ENCODE data around the gene DNAAF1. TPM values are rescaled to one million over a fixed set of nuclear protein-coding genes. Genes with fewer than 3 reads are reported as not detected.

The DNAAF1 gene
- total and polyA plus RNA-seq, 2 experiments from 2014 or later = 0.42 TPM

DNA sequence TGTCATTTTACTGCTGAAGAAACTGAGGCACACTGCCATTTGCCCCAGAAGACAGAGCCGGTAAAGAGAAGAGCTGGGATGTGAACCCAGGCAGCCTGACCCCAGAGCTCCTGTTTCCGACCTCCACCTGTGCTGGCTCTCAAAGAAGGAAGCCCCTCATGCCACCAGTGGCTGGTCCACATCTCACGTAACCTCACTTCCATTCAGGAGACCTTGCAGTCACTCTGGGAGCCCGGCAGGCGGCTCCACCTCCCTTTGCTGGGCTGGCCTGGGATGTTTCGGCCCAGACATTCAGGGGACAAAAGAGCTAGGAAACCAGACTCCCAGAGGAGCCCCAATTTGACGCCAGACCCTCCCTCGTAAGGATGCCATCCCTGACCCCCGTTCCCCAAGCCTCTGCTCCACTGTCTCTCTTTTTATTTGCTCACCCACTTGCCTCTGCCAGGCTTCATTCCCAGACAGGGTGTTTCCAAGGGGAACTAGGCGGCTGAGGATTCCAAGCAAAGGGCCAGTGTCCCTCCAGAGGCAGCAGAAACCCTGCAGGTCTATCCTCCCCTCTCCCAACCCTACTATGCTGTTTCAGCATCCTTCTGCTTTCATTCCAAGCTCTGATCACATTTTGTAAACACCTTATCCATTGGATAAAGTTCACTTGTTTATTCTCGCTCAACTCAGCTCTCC, 38.9 kb downstream of the DNAAF1 start:
- peaks cover 7% of the 10 kb centered on the region; the same call in 2 of the 3 replicates for H3K4me1 Mint-ChIP-seq
- H3K27ac ChIP-seq (ENCODE audit: low read depth) = no peak overlapping the region
- no peaks in the 10 kb centered on the region for H3K9me3 Mint-ChIP-seq
- DNase-seq (ENCODE audit: low spot score) = no peak
- no peak overlapping the region; the same call in 2 of the 3 replicates for H3K4me3 Mint-ChIP-seq
- peaks cover 4% of the 10 kb centered on the region for H3K27me3 Mint-ChIP-seq (ENCODE audit: insufficient read depth, low read depth, poor library complexity)
- no peak overlapping the region for H3K4me2 ChIP-seq
- peak overlapping the region; percentile 50; the same call in 1 of the 2 replicates for H3K27ac Mint-ChIP-seq
- H3K4me1 ChIP-seq (ENCODE audit: insufficient read depth) = 0 out of 2 replicates have a peak, but pooled peaks cover 6% of the 10 kb centered on the region
- peaks cover 36% of the 10 kb centered on the region for H3K36me3 Mint-ChIP-seq (ENCODE audit: low read depth)
- no peaks in the 10 kb centered on the region for H3K9me2 ChIP-seq (ENCODE audit: insufficient read depth)
- TF ChIP-seq STAT1 (IDR thresholded peaks at IDR 0.05; ENCODE audit: unreplicated experiment) (no peak), ZNF331 (CRISPR knock-in tag; IDR thresholded peaks at IDR 0.05; ENCODE audit: low read depth) (no peak)
- TF ChIP-seq, protein P1, sequence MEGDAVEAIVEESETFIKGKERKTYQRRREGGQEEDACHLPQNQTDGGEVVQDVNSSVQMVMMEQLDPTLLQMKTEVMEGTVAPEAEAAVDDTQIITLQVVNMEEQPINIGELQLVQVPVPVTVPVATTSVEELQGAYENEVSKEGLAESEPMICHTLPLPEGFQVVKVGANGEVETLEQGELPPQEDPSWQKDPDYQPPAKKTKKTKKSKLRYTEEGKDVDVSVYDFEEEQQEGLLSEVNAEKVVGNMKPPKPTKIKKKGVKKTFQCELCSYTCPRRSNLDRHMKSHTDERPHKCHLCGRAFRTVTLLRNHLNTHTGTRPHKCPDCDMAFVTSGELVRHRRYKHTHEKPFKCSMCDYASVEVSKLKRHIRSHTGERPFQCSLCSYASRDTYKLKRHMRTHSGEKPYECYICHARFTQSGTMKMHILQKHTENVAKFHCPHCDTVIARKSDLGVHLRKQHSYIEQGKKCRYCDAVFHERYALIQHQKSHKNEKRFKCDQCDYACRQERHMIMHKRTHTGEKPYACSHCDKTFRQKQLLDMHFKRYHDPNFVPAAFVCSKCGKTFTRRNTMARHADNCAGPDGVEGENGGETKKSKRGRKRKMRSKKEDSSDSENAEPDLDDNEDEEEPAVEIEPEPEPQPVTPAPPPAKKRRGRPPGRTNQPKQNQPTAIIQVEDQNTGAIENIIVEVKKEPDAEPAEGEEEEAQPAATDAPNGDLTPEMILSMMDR (conservative IDR thresholded peaks at IDR 0.05; ENCODE audit: low read depth in 2 of 2) = peak in 1 of 2 experiments; percentile 28; a peak in 2 of 4 replicates
- 0 out of 2 replicates have a peak, but pooled peaks cover 4% of the 10 kb centered on the region for H4K20me1 ChIP-seq (replicated peaks; ENCODE audit: insufficient read depth)
- no peak overlapping the region for H2AFZ ChIP-seq
- no peaks in the 10 kb centered on the region for H3F3A ChIP-seq (replicated peaks; ENCODE audit: low read depth)
- H3K27me3 ChIP-seq (ENCODE audit: insufficient read depth) = no peaks in the 10 kb centered on the region
- peaks cover 31% of the 10 kb centered on the region for H3K79me2 ChIP-seq (replicated peaks; ENCODE audit: insufficient read depth)
- H3K36me3 ChIP-seq (ENCODE audit: insufficient read depth) = no peaks in the 10 kb centered on the region; the same call in 1 of the 2 replicates
- H3K4me3 ChIP-seq = no peak overlapping the region
- no peak for ATAC-seq

DNA sequence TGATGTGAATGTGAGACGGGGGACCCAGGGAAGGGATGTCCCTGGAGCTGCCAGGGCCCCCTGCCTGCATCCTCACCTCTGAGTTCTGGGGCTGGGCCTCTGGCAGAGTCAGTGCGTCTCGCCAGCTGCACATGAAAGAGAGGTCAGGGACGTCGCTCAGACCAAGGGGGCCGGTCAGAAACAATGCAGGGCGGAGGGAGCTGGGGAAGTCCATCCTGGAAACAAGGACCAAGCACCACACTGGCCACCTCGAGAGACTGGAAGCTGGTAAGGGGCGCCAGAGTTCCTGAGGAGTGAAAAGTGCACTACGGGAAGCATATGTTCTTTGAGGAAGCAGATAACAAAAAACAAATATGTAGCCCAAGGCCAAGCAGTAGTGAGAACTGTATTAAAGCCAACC, 39.7 kb downstream of the DNAAF1 start:
- Histone ChIP-seq H3K4me2 (no peak overlapping the region), H3K27ac (ENCODE audit: low read depth) (no peak overlapping the region), H3K4me1 (ENCODE audit: insufficient read depth) (0 out of 2 replicates have a peak, but pooled peaks cover 6% of the 10 kb centered on the region), H3F3A (replicated peaks; ENCODE audit: low read depth) (no peaks in the 10 kb centered on the region), H4K20me1 (replicated peaks; ENCODE audit: insufficient read depth) (0 out of 2 replicates have a peak, but pooled peaks cover 4% of the 10 kb centered on the region), H2AFZ (no peak overlapping the region), H3K36me3 (ENCODE audit: insufficient read depth) (no peaks in the 10 kb centered on the region; the same call in 1 of the 2 replicates), H3K79me2 (replicated peaks; ENCODE audit: insufficient read depth) (peaks cover 31% of the 10 kb centered on the region), H3K4me3 (no peak overlapping the region), H3K9me2 (ENCODE audit: insufficient read depth) (no peaks in the 10 kb centered on the region), H3K27me3 (ENCODE audit: insufficient read depth) (no peaks in the 10 kb centered on the region)
- no peaks in the 10 kb centered on the region for H3K9me3 Mint-ChIP-seq
- ATAC-seq (no peak), DNase-seq (ENCODE audit: low spot score) (no peak)
- H3K4me3 Mint-ChIP-seq = peak overlapping the region; percentile 97
- H3K4me1 Mint-ChIP-seq = peaks cover 7% of the 10 kb centered on the region; the same call in 2 of the 3 replicates
- peaks cover 36% of the 10 kb centered on the region for H3K36me3 Mint-ChIP-seq (ENCODE audit: low read depth)
- peak overlapping the region; percentile 50; the same call in 1 of the 2 replicates for H3K27ac Mint-ChIP-seq
- H3K27me3 Mint-ChIP-seq (ENCODE audit: insufficient read depth, low read depth, poor library complexity) = peaks cover 4% of the 10 kb centered on the region
- TF ChIP-seq ZNF331 (CRISPR knock-in tag; IDR thresholded peaks at IDR 0.05; ENCODE audit: low read depth) (no peak), NANOG (IDR thresholded peaks at IDR 0.05; ENCODE audit: borderline replicate concordance) (no peak), EZH2 (IDR thresholded peaks at IDR 0.05; ENCODE audit: low read depth, unreplicated experiment) (no peak), ZNF114 (CRISPR knock-in tag; IDR thresholded peaks at IDR 0.05) (no peak), POLR2AphosphoS5 (IDR thresholded peaks at IDR 0.05; ENCODE audit: low read depth) (no peak), STAT1 (IDR thresholded peaks at IDR 0.05; ENCODE audit: unreplicated experiment) (no peak), CREB1 (CRISPR knock-in tag; IDR thresholded peaks at IDR 0.05; ENCODE audit: low read depth) (no peak)
- TF ChIP-seq, protein P2, sequence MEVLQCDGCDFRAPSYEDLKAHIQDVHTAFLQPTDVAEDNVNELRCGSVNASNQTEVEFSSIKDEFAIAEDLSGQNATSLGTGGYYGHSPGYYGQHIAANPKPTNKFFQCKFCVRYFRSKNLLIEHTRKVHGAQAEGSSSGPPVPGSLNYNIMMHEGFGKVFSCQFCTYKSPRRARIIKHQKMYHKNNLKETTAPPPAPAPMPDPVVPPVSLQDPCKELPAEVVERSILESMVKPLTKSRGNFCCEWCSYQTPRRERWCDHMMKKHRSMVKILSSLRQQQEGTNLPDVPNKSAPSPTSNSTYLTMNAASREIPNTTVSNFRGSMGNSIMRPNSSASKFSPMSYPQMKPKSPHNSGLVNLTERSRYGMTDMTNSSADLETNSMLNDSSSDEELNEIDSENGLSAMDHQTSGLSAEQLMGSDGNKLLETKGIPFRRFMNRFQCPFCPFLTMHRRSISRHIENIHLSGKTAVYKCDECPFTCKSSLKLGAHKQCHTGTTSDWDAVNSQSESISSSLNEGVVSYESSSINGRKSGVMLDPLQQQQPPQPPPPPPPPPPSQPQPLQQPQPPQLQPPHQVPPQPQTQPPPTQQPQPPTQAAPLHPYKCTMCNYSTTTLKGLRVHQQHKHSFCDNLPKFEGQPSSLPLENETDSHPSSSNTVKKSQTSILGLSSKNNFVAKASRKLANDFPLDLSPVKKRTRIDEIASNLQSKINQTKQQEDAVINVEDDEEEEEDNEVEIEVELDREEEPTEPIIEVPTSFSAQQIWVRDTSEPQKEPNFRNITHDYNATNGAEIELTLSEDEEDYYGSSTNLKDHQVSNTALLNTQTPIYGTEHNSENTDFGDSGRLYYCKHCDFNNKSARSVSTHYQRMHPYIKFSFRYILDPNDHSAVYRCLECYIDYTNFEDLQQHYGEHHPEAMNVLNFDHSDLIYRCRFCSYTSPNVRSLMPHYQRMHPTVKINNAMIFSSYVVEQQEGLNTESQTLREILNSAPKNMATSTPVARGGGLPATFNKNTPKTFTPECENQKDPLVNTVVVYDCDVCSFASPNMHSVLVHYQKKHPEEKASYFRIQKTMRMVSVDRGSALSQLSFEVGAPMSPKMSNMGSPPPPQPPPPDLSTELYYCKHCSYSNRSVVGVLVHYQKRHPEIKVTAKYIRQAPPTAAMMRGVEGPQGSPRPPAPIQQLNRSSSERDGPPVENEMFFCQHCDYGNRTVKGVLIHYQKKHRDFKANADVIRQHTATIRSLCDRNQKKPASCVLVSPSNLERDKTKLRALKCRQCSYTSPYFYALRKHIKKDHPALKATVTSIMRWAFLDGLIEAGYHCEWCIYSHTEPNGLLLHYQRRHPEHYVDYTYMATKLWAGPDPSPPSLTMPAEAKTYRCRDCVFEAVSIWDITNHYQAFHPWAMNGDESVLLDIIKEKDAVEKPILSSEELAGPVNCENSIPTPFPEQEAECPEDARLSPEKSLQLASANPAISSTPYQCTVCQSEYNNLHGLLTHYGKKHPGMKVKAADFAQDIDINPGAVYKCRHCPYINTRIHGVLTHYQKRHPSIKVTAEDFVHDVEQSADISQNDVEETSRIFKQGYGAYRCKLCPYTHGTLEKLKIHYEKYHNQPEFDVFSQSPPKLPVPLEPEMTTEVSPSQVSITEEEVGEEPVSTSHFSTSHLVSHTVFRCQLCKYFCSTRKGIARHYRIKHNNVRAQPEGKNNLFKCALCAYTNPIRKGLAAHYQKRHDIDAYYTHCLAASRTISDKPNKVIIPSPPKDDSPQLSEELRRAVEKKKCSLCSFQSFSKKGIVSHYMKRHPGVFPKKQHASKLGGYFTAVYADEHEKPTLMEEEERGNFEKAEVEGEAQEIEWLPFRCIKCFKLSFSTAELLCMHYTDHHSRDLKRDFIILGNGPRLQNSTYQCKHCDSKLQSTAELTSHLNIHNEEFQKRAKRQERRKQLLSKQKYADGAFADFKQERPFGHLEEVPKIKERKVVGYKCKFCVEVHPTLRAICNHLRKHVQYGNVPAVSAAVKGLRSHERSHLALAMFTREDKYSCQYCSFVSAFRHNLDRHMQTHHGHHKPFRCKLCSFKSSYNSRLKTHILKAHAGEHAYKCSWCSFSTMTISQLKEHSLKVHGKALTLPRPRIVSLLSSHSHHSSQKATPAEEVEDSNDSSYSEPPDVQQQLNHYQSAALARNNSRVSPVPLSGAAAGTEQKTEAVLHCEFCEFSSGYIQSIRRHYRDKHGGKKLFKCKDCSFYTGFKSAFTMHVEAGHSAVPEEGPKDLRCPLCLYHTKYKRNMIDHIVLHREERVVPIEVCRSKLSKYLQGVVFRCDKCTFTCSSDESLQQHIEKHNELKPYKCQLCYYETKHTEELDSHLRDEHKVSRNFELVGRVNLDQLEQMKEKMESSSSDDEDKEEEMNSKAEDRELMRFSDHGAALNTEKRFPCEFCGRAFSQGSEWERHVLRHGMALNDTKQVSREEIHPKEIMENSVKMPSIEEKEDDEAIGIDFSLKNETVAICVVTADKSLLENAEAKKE (CRISPR knock-in tag; IDR thresholded peaks at IDR 0.05) = no peak
- TF ChIP-seq, protein P3, sequence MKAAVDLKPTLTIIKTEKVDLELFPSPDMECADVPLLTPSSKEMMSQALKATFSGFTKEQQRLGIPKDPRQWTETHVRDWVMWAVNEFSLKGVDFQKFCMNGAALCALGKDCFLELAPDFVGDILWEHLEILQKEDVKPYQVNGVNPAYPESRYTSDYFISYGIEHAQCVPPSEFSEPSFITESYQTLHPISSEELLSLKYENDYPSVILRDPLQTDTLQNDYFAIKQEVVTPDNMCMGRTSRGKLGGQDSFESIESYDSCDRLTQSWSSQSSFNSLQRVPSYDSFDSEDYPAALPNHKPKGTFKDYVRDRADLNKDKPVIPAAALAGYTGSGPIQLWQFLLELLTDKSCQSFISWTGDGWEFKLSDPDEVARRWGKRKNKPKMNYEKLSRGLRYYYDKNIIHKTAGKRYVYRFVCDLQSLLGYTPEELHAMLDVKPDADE (IDR thresholded peaks at IDR 0.05) = no peak
